HCT116 (cell line): Measurements from ENCODE around the gene CYP2D6. TPM values are rescaled to one million over a fixed set of nuclear protein-coding genes. Genes with fewer than 3 reads are reported as not detected.

ENCODE experiments used
- total RNA-seq: library from RNA; stranded (reverse); gene quantifications from one replicate; pipeline ENCODE4 v1.2.1, GENCODE V29; 2021; ENCODE audit not compliant: unreplicated experiment

CYP2D6 gene
- total RNA-seq, 1 experiment from 2014 or later = 1.9 TPM

Other genes with a start within 250 kb of the CYP2D6 start
- 13.9 TPM for gene SHISA8, start 215.7 kb downstream of the CYP2D6 start, total RNA-seq
- gene TNFRSF13C, start 204.0 kb downstream of the CYP2D6 start, total RNA-seq = 3.7 TPM
- 44.7 TPM for gene CENPM, start 183.7 kb downstream of the CYP2D6 start, total RNA-seq
- 9.3 TPM for gene SEPTIN3, start 161.4 kb downstream of the CYP2D6 start, total RNA-seq
- not detected for gene WBP2NL, start 132.0 kb downstream of the CYP2D6 start, total RNA-seq
- gene NAGA, start 60.0 kb downstream of the CYP2D6 start, total RNA-seq = 21.2 TPM
- gene PHETA2, start 56.6 kb downstream of the CYP2D6 start, total RNA-seq = 0.22 TPM
- 51.9 TPM for gene SMDT1, start 51.1 kb downstream of the CYP2D6 start, total RNA-seq
- gene NDUFA6, start 40.0 kb downstream of the CYP2D6 start, total RNA-seq = 80.5 TPM
- gene TCF20, start 139.8 kb upstream of the CYP2D6 start, total RNA-seq = 66.7 TPM